WTC11 (cell line): ENCODE data around the gene ZC3H8. TPM values are rescaled to one million over a fixed set of nuclear protein-coding genes. Genes with fewer than 3 reads are reported as not detected.

Experiments used
- ATAC-seq: fragments of 200-7000 bp; cut with Tn5 transposase; 2 replicates; pipeline ENCODE4 v1.10.0; 2021; ENCODE audit warnings: mild to moderate bottlenecking, moderate library complexity
- CTCF ChIA-PET: fragments of 300-600 bp; sonication (Branson Sonifier 250); formaldehyde crosslinking; loops from one replicate; lab custom pipeline; 2021; ENCODE audit warnings: antibody characterized with exemption; lab: Charles Lee
- POLR2A ChIA-PET: fragments of 350-600 bp; sonication (Branson Sonifier 250); formaldehyde crosslinking; loops from one replicate; lab custom pipeline; 2021; ENCODE audit warnings: antibody characterized with exemption; lab: Charles Lee
- DNase-seq: peaks from one replicate; pipeline ENCODE4 v3.0.0; 2021; ENCODE audit warnings: low spot score
- H3K27ac Mint-ChIP-seq: 2 replicates; pipeline ENCODE4 v1.8.0; 2021; ENCODE audit warnings: mixed read lengths
- H3K27me3 Mint-ChIP-seq: 2 replicates; pipeline ENCODE4 v1.8.0; 2021; ENCODE audit warnings: low read depth, mild to moderate bottlenecking, moderate library complexity, mixed read lengths
- H3K36me3 Mint-ChIP-seq: 2 replicates; pipeline ENCODE4 v1.8.0; 2021; ENCODE audit warnings: mixed read lengths
- H3K4me1 Mint-ChIP-seq: 2 replicates; pipeline ENCODE4 v1.8.0; 2022; ENCODE audit warnings: mixed read lengths
- H3K4me3 Mint-ChIP-seq: 2 replicates; pipeline ENCODE4 v1.8.0; 2021; ENCODE audit warnings: mild to moderate bottlenecking, moderate library complexity, mixed read lengths
- H3K9me3 Mint-ChIP-seq: 2 replicates; pipeline ENCODE4 v1.8.0; 2021; ENCODE audit warnings: mixed read lengths
- ATF1 ChIP-seq: sonication (generic); formaldehyde crosslinking; IDR thresholded peaks from 2 replicates; pipeline ENCODE4 v1.8.1; 2023; ENCODE audit warnings: mild to moderate bottlenecking, moderate library complexity, missing genetic modification reagents
- ATF3 ChIP-seq: sonication (generic); formaldehyde crosslinking; conservative IDR thresholded peaks from 2 replicates; pipeline ENCODE4 v1.8.1; 2022; ENCODE audit warnings: mild to moderate bottlenecking, missing genetic modification reagents
- CBFB ChIP-seq: sonication (generic); formaldehyde crosslinking; IDR thresholded peaks from 2 replicates; pipeline ENCODE4 v1.8.1; 2022; ENCODE audit warnings: mild to moderate bottlenecking, low read depth, missing genetic modification reagents
- CDX4 ChIP-seq: fragments of 250-450 bp; sonication (Bioruptor Pico); IDR thresholded peaks from 2 replicates; pipeline ENCODE4 v1.9.0; 2021; ENCODE audit warnings: moderate library complexity, mild to moderate bottlenecking, inconsistent platforms, borderline replicate concordance
- CREB1 ChIP-seq: sonication (generic); formaldehyde crosslinking; IDR thresholded peaks from 2 replicates; pipeline ENCODE4 v1.8.0; 2023; ENCODE audit warnings: mild to moderate bottlenecking, missing genetic modification reagents
- EMX1 ChIP-seq: fragments of 250-450 bp; sonication (Bioruptor Pico); IDR thresholded peaks from 2 replicates; pipeline ENCODE4 v1.8.0; 2021; ENCODE audit warnings: mild to moderate bottlenecking
- ETV6 ChIP-seq: sonication (generic); formaldehyde crosslinking; IDR thresholded peaks from 2 replicates; pipeline ENCODE4 v1.8.1; 2022; ENCODE audit warnings: mild to moderate bottlenecking, missing genetic modification reagents
- GRHL2 ChIP-seq: fragments of 250-450 bp; sonication (Bioruptor Pico); IDR thresholded peaks from 2 replicates; pipeline ENCODE4 v1.8.0; 2022; ENCODE audit warnings: mild to moderate bottlenecking, moderate library complexity; ENCODE audit not compliant: insufficient replicate concordance, severe bottlenecking
- MAX ChIP-seq: sonication (generic); formaldehyde crosslinking; IDR thresholded peaks from 2 replicates; pipeline ENCODE4 v1.8.0; 2022; ENCODE audit warnings: mild to moderate bottlenecking, missing genetic modification reagents
- NFE2L1 ChIP-seq: sonication (generic); formaldehyde crosslinking; IDR thresholded peaks from 2 replicates; pipeline ENCODE4 v1.8.1; 2023; ENCODE audit warnings: missing genetic modification reagents
- NFYB ChIP-seq: sonication (generic); formaldehyde crosslinking; conservative IDR thresholded peaks from 2 replicates; pipeline ENCODE4 v1.8.0; 2022; ENCODE audit warnings: low read depth, missing genetic modification reagents
- NR1H2 ChIP-seq: sonication (generic); formaldehyde crosslinking; IDR thresholded peaks from 2 replicates; pipeline ENCODE4 v1.9.0; 2021; ENCODE audit warnings: mild to moderate bottlenecking, moderate library complexity, missing genetic modification reagents
- PREB ChIP-seq: sonication (generic); formaldehyde crosslinking; IDR thresholded peaks from 2 replicates; pipeline ENCODE4 v1.8.1; 2022; ENCODE audit warnings: mild to moderate bottlenecking, missing genetic modification reagents, moderate library complexity, borderline replicate concordance
- SOX15 ChIP-seq: fragments of 250-450 bp; sonication (Bioruptor Pico); IDR thresholded peaks from 2 replicates; pipeline ENCODE4 v1.9.0; 2021; ENCODE audit warnings: mild to moderate bottlenecking
- TEAD1 ChIP-seq: sonication (generic); formaldehyde crosslinking; IDR thresholded peaks from 2 replicates; pipeline ENCODE4 v1.8.0; 2022; ENCODE audit warnings: mild to moderate bottlenecking, missing genetic modification reagents
- TP53 ChIP-seq: sonication (generic); formaldehyde crosslinking; IDR thresholded peaks from 2 replicates; pipeline ENCODE4 v1.8.1; 2023; ENCODE audit warnings: mild to moderate bottlenecking, missing genetic modification reagents
- USF2 ChIP-seq: sonication (generic); formaldehyde crosslinking; IDR thresholded peaks from 2 replicates; pipeline ENCODE4 v1.8.1; 2023; ENCODE audit warnings: mild to moderate bottlenecking, missing genetic modification reagents, moderate library complexity
- ZNF121 ChIP-seq: sonication (generic); formaldehyde crosslinking; IDR thresholded peaks from 2 replicates; pipeline ENCODE4 v1.8.0; 2023; ENCODE audit warnings: missing genetic modification reagents
- ZNF138 ChIP-seq: sonication (generic); formaldehyde crosslinking; conservative IDR thresholded peaks from 2 replicates; pipeline ENCODE4 v1.8.1; 2022; ENCODE audit warnings: mild to moderate bottlenecking, moderate library complexity, missing genetic modification reagents
- ZNF219 ChIP-seq: sonication (generic); formaldehyde crosslinking; IDR thresholded peaks from 2 replicates; pipeline ENCODE4 v1.8.0; 2023; ENCODE audit warnings: missing genetic modification reagents, mild to moderate bottlenecking, borderline replicate concordance
- ZNF263 ChIP-seq: sonication (generic); formaldehyde crosslinking; IDR thresholded peaks from 2 replicates; pipeline ENCODE4 v1.8.1; 2022; ENCODE audit warnings: low read depth, mild to moderate bottlenecking, moderate library complexity, missing genetic modification reagents
- ZNF512 ChIP-seq: sonication (generic); formaldehyde crosslinking; IDR thresholded peaks from 2 replicates; pipeline ENCODE4 v1.8.1; 2022; ENCODE audit warnings: missing genetic modification reagents, borderline replicate concordance
- ZSCAN18 ChIP-seq: fragments of 250-450 bp; sonication (Bioruptor Pico); IDR thresholded peaks from 2 replicates; pipeline ENCODE4 v2.1.2; 2022; ENCODE audit warnings: mild to moderate bottlenecking, moderate library complexity
- total RNA-seq: library from RNA; stranded (reverse); gene quantifications from 3 replicates; pipeline ENCODE4 v1.2.3, GENCODE V29; 2021

Gene ZC3H8
- total RNA-seq, 1 experiment from 2014 or later, result 5.7 TPM

GRCh38 chr2:112220831-112221230 lies 34.0 kb downstream of the ZC3H8 start:
- ATAC-seq, result no peak
- H3K36me3 Mint-ChIP-seq, result peaks cover 23% of the 10 kb centered on the region
- CTCF ChIA-PET, result no interaction called here
- H3K9me3 Mint-ChIP-seq, result peaks cover 19% of the 10 kb centered on the region
- TF ChIP-seq ZNF219 (CRISPR knock-in tag) (no peak), CREB1 (CRISPR knock-in tag) (no peak), TP53 (CRISPR knock-in tag) (no peak), NFYB (CRISPR knock-in tag) (no peak), ZNF121 (no peak), USF2 (no peak), ETV6 (CRISPR knock-in tag) (no peak), GRHL2 (CRISPR knock-in tag) (no peak), ATF1 (CRISPR knock-in tag) (no peak), ZNF138 (CRISPR knock-in tag) (no peak), TEAD1 (CRISPR knock-in tag) (no peak), NFE2L1 (CRISPR knock-in tag) (no peak), ZNF263 (CRISPR knock-in tag) (no peak), CDX4 (CRISPR knock-in tag) (no peak), ATF3 (no peak), ZSCAN18 (CRISPR knock-in tag) (no peak), ZNF512 (no peak), EMX1 (CRISPR knock-in tag) (no peak), MAX (CRISPR knock-in tag) (no peak)
- POLR2A ChIA-PET, result no interaction called here
- no peak overlapping the region for H3K4me3 Mint-ChIP-seq
- no peaks in the 10 kb centered on the region for H3K4me1 Mint-ChIP-seq
- no peak overlapping the region for H3K27ac Mint-ChIP-seq
- no peaks in the 10 kb centered on the region for H3K27me3 Mint-ChIP-seq
- DNase-seq, result no peak

- Mint-ChIP-seq H3K27me3 (no peaks in the 10 kb centered on the region), H3K27ac (no peak overlapping the region), H3K4me1 (no peaks in the 10 kb centered on the region), H3K9me3 (peaks cover 19% of the 10 kb centered on the region), H3K4me3 (no peak overlapping the region), H3K36me3 (peaks cover 23% of the 10 kb centered on the region)
- no peak for TF ChIP-seq SOX15 (CRISPR knock-in tag)
- TF ChIP-seq NR1H2 (CRISPR knock-in tag), result no peak
- no peak for TF ChIP-seq CBFB (CRISPR knock-in tag)
- no peak for TF ChIP-seq PREB
- TF ChIP-seq ZNF121, result no peak
- DNase-seq (no peak), ATAC-seq (no peak)
- ChIA-PET POLR2A (no interaction called here), CTCF (no interaction called here)
These were observed 34.7 kb downstream of the ZC3H8 start for GRCh38 chr2:112220186-112220585.
